Kidney glomerular epithelial cell (primary cell): ENCODE measurements around the gene GSDME.

Experiments
- DNase-seq: peaks from one replicate; lab custom pipeline; 2025; lab: John Stamatoyannopoulos, UW

Gene GSDME

GRCh38 chr7:24769851-24770250, 12.6 kb upstream of the GSDME start:
- DNase-seq, result no peak

DNA sequence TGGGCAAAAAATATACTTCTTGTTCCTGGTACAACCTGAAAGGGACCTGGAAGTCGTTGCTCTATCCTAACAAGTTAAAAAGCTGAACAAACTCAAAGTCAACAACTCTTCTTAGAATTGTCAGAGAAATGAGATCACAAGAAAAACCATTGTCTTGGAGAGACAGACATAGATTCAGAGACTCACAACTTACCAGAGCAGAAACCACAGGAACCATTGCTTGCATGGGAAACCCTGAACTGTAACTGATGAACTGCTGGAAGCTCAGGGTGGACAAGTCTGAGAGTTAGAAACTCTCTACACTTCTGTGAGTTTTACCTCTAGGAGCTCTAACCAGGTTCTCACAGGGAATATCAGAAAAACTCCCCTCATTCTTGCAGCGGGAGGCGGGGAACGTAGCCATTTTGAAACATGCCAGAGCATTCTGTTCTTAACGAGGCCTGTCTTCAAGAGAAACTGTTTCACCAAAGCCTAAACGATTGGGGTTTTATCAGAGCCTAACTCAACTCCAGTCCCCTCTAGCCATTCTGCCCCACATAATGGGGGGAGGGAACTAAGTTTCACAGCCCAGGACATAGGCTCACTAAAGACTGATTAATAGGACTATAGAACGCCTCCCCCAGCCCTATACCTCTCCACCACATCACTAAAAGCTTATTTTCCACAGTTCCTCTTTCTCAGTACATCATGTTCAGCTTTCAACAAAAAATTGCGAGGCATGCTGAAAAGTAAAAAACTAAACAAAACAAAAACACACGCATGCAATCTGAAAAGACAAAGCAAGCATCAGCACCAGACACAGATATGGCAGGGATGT, 12.0 kb upstream of the GSDME start:
- peak; percentile 26 for DNase-seq

GRCh38 chr7:24767878-24768569, 10.8 kb upstream of the GSDME start:
- DNase-seq, result no peak

DNA sequence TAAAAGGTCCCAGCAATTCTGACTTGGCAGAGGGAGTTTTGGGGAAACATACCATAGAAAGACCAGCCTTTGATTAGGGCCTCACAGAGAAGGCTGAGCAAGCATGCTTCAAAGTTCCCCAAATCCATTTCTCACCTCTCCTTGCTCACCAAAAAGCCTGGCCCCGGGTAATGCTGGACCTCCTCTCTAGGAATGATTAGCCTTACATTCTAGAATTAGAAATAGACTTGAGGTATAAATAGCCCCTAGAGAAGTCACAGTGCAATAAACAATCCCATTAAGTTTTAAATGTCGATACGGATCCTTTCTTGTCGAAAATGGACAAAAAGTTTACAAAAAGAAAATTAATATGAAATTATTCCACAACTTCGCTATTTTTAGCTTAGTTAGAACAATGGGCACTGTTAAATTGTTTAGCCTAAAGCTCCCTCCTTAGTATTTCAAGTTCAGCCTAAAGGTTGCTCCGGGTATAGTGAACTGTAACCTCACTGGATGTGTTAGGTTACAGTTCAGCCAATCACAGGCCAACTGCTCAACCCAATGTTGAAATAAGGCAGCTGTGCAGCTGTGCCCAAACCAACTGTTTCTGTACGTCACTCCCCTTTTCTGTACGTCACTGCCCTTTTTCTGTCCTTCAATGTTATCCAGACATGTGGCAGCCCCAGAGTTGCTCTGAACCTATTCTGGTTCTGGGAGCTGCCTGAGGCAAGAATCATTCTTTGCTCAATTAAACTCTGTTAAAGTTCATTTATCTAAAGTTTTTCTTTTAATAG, 7.9 kb upstream of the GSDME start:
- DNase-seq, result no peak

DNA sequence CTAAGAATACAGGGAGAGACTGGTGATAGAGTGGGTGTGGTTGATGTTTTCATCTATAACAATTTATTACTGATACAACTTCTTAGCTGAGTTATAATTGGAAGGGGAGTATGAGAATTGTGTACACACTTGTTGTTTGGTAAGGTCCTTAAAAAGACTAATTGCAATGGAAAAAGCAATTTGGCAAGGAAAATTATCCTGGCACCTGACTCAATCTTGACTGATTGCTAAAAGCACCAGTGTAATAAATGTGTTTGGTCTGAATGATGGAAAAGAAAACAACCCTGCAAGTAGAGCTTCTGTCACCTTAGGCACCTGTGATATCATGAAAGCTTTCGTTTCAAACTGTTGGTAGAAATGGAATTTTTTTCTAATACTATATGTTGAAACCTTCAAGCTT, 6.7 kb upstream of the GSDME start:
- DNase-seq, result no peak

DNA sequence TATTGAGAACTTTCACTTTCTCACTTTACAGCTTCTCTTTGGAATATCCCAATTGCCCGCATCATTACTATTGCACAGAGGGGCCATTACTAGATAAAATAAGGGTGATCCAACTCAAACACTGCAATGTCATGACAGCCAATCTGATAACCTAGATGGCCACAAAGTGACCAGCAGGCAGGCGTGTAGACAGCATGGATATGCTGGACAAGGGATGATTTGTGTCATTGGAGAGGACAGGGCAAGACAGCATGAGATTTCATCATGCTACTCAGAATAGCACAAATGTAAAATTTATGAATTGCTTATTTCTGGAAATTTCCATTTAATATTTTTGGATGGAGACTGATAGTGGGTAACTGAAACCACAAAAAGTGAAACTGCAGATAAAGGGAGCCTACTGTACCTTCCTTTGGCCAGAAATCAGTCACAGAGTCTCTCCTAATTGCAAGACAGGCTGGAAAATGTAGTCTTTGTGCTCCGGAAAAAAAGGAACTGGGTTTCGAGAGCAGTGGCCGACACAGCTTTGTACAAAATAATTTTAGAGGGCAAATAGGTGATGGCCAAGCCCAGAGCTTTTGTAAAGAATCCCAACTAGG, 6.1 kb upstream of the GSDME start:
- no peak for DNase-seq

- no peak for DNase-seq
Measured at GRCh38 chr7:24762771-24763170, 5.5 kb upstream of the GSDME start.

- no peak for DNase-seq
Measured at GRCh38 chr7:24760968-24761367, 3.7 kb upstream of the GSDME start.

- DNase-seq, result peak; percentile 66
Measured at GRCh38 chr7:24756545-24757352, 515 bp downstream of the GSDME start.

GRCh38 chr7:24755541-24756407, 1.5 kb downstream of the GSDME start:
- DNase-seq, result peak; percentile 65

GRCh38 chr7:24754906-24755506, 2.3 kb downstream of the GSDME start:
- DNase-seq, result no peak

DNA sequence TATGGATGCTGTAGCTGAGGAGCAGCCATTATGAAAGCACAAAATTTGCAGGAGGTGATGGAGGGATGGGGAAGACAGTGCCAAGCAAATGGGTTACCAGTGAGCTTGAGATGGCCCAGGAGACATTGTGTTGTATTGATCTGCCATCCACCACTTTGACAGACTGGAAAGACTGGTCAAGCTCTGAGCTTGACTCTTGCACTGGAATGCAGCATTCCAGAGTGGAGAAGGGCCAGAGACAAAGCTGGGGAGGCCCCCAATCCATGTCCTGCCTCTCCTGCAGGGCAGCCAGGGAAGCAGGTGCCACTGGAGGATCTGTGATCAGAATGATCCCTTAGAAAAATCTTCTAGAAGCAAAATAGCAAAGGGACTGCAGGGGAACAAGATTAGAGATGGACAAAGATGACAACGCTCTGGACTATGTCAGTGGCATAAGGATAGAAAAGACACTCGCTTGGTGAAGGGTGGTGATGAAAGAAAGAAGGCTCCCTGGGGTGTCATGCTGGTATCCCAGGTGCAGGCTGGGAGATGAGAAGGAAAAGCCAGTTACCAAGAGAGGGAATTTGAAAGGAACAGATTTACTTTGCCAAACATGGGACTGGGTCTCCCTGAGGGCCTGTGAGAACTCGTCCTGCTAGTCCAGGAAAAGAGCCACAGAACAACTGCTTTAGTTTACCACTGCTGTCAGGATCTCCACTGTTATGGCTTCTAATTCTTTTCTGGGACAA, 5.0 kb downstream of the GSDME start:
- no peak for DNase-seq

DNA sequence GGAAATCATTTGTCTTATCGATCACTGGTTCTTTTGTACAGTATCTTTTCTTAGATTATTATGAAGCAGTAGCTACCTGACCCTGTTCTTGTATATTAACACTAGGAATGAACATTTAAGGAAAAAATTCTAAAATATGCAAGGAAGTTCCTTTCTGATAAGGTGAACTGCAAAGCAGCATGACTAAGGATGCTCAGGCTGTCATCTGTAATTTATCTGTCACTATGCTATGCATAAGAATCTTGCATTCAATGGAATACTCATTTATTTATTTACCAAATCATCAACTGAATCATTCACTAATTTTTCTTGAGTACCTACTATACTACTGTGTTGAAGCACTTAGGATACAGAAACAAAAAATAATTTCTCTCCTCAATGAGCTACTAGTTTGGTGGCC, 5.8 kb downstream of the GSDME start:
- no peak for DNase-seq

- no peak for DNase-seq
Measured at GRCh38 chr7:24750441-24751055, 6.7 kb downstream of the GSDME start.

GRCh38 chr7:24748521-24748920, 8.7 kb downstream of the GSDME start:
- no peak for DNase-seq

- no peak for DNase-seq
Measured at GRCh38 chr7:24745355-24745754, 11.9 kb downstream of the GSDME start.

DNA sequence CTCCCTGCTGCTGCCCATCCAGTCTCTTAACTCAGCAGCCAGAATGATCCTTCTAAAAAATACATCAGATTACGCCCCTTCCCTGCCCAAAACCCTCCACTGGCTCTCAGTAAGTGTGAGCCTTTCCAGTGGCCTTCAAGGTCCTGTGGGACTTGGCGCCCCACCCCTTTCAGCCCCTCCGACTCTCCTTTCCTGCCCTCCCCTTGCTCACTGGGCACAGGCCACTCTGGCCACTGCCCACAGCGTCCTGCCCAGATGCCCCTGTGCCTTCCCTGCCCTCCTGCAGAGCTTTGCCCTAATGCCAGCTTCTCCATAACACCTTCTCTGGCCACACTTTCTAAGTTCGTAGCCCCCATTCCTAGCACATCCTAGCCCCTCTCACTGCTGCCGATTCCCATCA, 13.8 kb downstream of the GSDME start:
- DNase-seq, result no peak

DNA sequence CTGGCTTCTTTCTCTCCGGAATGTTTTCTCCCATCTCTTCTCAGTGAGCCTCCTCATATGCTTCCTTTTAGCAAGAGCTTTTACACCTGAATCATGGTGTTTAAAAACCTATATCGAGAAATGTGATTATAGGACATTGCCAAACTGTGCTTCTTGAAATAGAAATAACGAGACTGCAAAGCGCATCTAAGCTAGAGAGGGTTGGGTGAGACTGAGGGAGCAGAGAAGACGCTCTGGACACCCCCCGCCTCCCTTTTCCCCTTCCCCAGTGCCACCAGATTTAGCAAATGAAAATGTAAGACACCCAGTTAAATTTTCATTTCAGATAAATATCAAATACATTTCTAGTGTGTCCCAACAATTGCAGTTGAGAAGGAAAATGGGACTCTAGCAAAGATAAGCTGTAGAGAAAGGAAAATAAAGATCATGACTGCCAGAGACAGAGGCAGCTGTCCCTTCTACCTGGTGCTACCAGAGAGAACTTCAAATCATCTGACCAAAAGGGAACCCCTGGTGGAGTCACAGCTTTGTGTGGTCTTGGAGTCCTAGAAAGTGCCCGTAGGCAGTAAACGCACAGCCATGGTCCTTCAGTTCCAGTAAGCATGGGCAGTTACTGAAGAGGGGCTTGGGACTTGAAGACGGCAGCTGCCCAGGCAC, 14.6 kb downstream of the GSDME start:
- no peak for DNase-seq
